H9 (cell line): ENCODE measurements around the gene KBTBD8. TPM values are rescaled to one million over a fixed set of nuclear protein-coding genes. Genes with fewer than 3 reads are reported as not detected.

Experiments used
- DNase-seq: peaks from one replicate; pipeline ENCODE4 v3.0.0-alpha.2; 2017
- H2AFZ ChIP-seq: one replicate; pipeline ENCODE4 v1.6.1; 2013; ENCODE audit warnings: mild to moderate bottlenecking, low read length, control low read depth, moderate library complexity
- H2AK5ac ChIP-seq: 2 replicates; pipeline ENCODE4 v1.6.1; 2013; ENCODE audit warnings: low read length, control low read depth, mixed read lengths; ENCODE audit not compliant: insufficient read length
- H2BK120ac ChIP-seq: one replicate; pipeline ENCODE4 v1.6.1; 2013; ENCODE audit warnings: low read depth, mild to moderate bottlenecking, low read length, control low read depth, inconsistent platforms; ENCODE audit not compliant: poor library complexity, severe bottlenecking
- H2BK12ac ChIP-seq: 2 replicates; pipeline ENCODE4 v1.6.1; 2013; ENCODE audit warnings: low read length, control low read depth, mixed read lengths, low read depth; ENCODE audit not compliant: insufficient read length
- H2BK15ac ChIP-seq: 2 replicates; pipeline ENCODE4 v1.6.1; 2013; ENCODE audit warnings: low read depth, low read length, control low read depth
- H2BK20ac ChIP-seq: one replicate; pipeline ENCODE4 v1.6.1; 2013; ENCODE audit warnings: low read depth, mild to moderate bottlenecking, low read length, control low read depth, inconsistent platforms; ENCODE audit not compliant: poor library complexity, severe bottlenecking
- H2BK5ac ChIP-seq: 2 replicates; pipeline ENCODE4 v1.6.1; 2013; ENCODE audit warnings: low read length, control low read depth, mixed read lengths; ENCODE audit not compliant: insufficient read length
- H3K14ac ChIP-seq: 2 replicates; pipeline ENCODE4 v1.6.1; 2013; ENCODE audit warnings: low read length, control low read depth; ENCODE audit not compliant: insufficient read depth
- H3K18ac ChIP-seq: 2 replicates; pipeline ENCODE4 v1.6.1; 2013; ENCODE audit warnings: low read depth, mild to moderate bottlenecking, mixed read lengths, low read length, control low read depth; ENCODE audit not compliant: insufficient read length
- H3K23ac ChIP-seq: 2 replicates; pipeline ENCODE4 v1.6.1; 2013; ENCODE audit warnings: low read length, control low read depth, mixed read lengths, low read depth; ENCODE audit not compliant: insufficient read length
- H3K23me2 ChIP-seq: 2 replicates; pipeline ENCODE4 v1.6.1; 2013; ENCODE audit warnings: low read depth, mild to moderate bottlenecking, mixed read lengths, low read length, control low read depth; ENCODE audit not compliant: insufficient read length, poor library complexity, severe bottlenecking
- H3K27ac ChIP-seq: 2 replicates; pipeline ENCODE4 v1.5.1; 2013; ENCODE audit warnings: low read length, control low read depth, mixed read lengths, low read depth; ENCODE audit not compliant: insufficient read length
- H3K27me3 ChIP-seq: 2 replicates; pipeline ENCODE4 v1.6.1; 2013; ENCODE audit warnings: low read length, control low read depth, inconsistent platforms; ENCODE audit not compliant: insufficient read depth
- H3K4ac ChIP-seq: 2 replicates; pipeline ENCODE4 v1.6.1; 2013; ENCODE audit warnings: low read depth, mild to moderate bottlenecking, control low read depth, inconsistent platforms, low read length, moderate library complexity
- H3K4me1 ChIP-seq: 2 replicates; pipeline ENCODE4 v1.6.1; 2013; ENCODE audit warnings: low read length, control low read depth, inconsistent platforms; ENCODE audit not compliant: insufficient read depth
- H3K4me2 ChIP-seq: 2 replicates; pipeline ENCODE4 v1.6.1; 2013; ENCODE audit warnings: low read length, control low read depth, mixed read lengths; ENCODE audit not compliant: insufficient read length, insufficient read depth
- H3K56ac ChIP-seq: 2 replicates; pipeline ENCODE4 v1.6.1; 2013; ENCODE audit warnings: low read depth, mild to moderate bottlenecking, mixed read lengths, low read length, control low read depth; ENCODE audit not compliant: insufficient read length
- H3K79me1 ChIP-seq: 2 replicates; pipeline ENCODE4 v1.6.1; 2013; ENCODE audit warnings: low read depth, mild to moderate bottlenecking, moderate library complexity, low read length, control low read depth, inconsistent platforms; ENCODE audit not compliant: insufficient read depth, poor library complexity, severe bottlenecking
- H3K79me2 ChIP-seq: 2 replicates; pipeline ENCODE4 v1.6.1; 2013; ENCODE audit warnings: low read length, control low read depth, inconsistent platforms; ENCODE audit not compliant: insufficient read depth
- H3K9ac ChIP-seq: 2 replicates; pipeline ENCODE4 v1.6.1; 2013; ENCODE audit warnings: low read length, control low read depth, mixed read lengths; ENCODE audit not compliant: insufficient read length; ENCODE audit errors: extremely low read depth
- H3K9me3 ChIP-seq: one replicate; pipeline ENCODE4 v1.6.1; 2013; ENCODE audit warnings: low read depth, low read length, inconsistent platforms; ENCODE audit not compliant: control insufficient read depth
- H3T11ph ChIP-seq: one replicate; pipeline ENCODE4 v1.6.1; 2013; ENCODE audit warnings: mild to moderate bottlenecking, low read length, control low read depth, inconsistent platforms
- H4K20me1 ChIP-seq: one replicate; pipeline ENCODE4 v1.6.1; 2013; ENCODE audit not compliant: control insufficient read depth, insufficient read length, insufficient read depth
- H4K5ac ChIP-seq: 2 replicates; pipeline ENCODE4 v1.6.1; 2013; ENCODE audit warnings: low read depth, mild to moderate bottlenecking, mixed read lengths, low read length, control low read depth; ENCODE audit not compliant: insufficient read length
- H4K8ac ChIP-seq: replicated peaks from 2 replicates; pipeline ENCODE4 v1.6.1; 2013; ENCODE audit warnings: low read length, control low read depth, mixed read lengths, low read depth; ENCODE audit not compliant: insufficient read length
- H4K91ac ChIP-seq: 2 replicates; pipeline ENCODE4 v1.6.1; 2013; ENCODE audit warnings: low read depth, mild to moderate bottlenecking, moderate library complexity, mixed read lengths, low read length, control low read depth; ENCODE audit not compliant: insufficient read length
- H3K27ac Mint-ChIP-seq, 3 experiments: 2 replicates in 2 of 3; 3 replicates in 1 of 3; pipeline ENCODE4 v1.8.0; 2020 to 2021; ENCODE audit warnings: mixed read lengths in 3 of 3, mild to moderate bottlenecking in 1 of 3, moderate library complexity in 1 of 3
- H3K27me3 Mint-ChIP-seq: 2 replicates; pipeline ENCODE4 v1.8.0; 2021; ENCODE audit warnings: low read depth, mild to moderate bottlenecking, moderate library complexity, mixed read lengths
- H3K36me3 Mint-ChIP-seq, 3 experiments: 2 replicates in 2 of 3; 3 replicates in 1 of 3; pipeline ENCODE4 v1.8.0; 2020 to 2021; ENCODE audit warnings: low read depth in 3 of 3, mixed read lengths in 3 of 3; ENCODE audit not compliant: insufficient read depth in 1 of 3
- H3K4me1 Mint-ChIP-seq, 2 experiments: 2 replicates each; pipeline ENCODE4 v1.8.0; 2020; ENCODE audit warnings: mixed read lengths in 2 of 2
- H3K4me3 Mint-ChIP-seq, 2 experiments: 2 replicates in 1 of 2; 3 replicates in 1 of 2; pipeline ENCODE4 v1.8.0; 2020 to 2021; ENCODE audit warnings: mild to moderate bottlenecking in 2 of 2, mixed read lengths in 2 of 2, moderate library complexity in 1 of 2
- H3K9me3 Mint-ChIP-seq, 2 experiments: 2 replicates in 1 of 2; 3 replicates in 1 of 2; pipeline ENCODE4 v1.8.0; 2020; ENCODE audit warnings: mild to moderate bottlenecking in 2 of 2, mixed read lengths in 2 of 2, moderate library complexity in 1 of 2
- WGBS: extraction: QIAGEN DNeasy Blood & Tissue Kit; methylation state at CpG from one replicate; pipeline ENCODE4 v1.1.7; 2013; ENCODE audit warnings: missing lambda C conversion rate, low lambda C conversion rate, mixed read lengths; ENCODE audit not compliant: insufficient read length; ENCODE audit errors: extremely low coverage; 5-methylcytosine and 5-hydroxymethylcytosine counted together
- total RNA-seq: library from RNA; stranded (reverse); gene quantifications from 2 replicates; pipeline ENCODE4 v1.2.1, GENCODE V29; 2021
- TF ChIP-seq, protein P1 (sequence below): fragments of 200-600 bp; sonication (generic); conservative IDR thresholded peaks from 3 replicates; pipeline ENCODE4 v1.8.0; 2021; ENCODE audit warnings: antibody characterized with exemption, mild to moderate bottlenecking

KBTBD8 gene
- total RNA-seq, 1 experiment from 2014 or later, result 16.7 TPM

DNA sequence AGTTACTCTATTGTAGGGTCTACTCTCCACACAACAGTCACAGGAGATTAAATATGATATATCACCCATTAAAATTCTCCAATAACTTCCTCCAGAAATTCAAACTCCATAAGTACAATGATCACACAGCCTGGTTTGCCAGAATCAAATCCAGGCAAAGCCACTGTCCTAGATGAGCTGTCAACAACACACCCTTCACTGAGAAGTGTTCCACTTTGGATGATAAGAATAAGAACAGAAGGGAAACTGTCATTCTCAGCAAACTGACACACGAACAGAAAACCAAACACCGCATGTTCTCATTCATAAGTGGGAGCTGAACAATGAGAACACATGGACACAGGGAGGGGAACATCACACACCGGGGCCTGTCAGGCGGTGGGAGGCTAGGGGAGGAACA is 41.4 kb upstream of the KBTBD8 start:
- H3K27me3 Mint-ChIP-seq, result no peaks in the 10 kb centered on the region
- Histone ChIP-seq H3K23me2 (no peaks in the 10 kb centered on the region), H3T11ph (no peak overlapping the region), H2BK120ac (no peak overlapping the region), H3K18ac (no peak overlapping the region), H3K23ac (no peak overlapping the region), H3K79me1 (no peaks in the 10 kb centered on the region), H4K20me1 (no peaks in the 10 kb centered on the region), H4K91ac (no peak overlapping the region), H4K5ac (no peak overlapping the region), H3K27ac (no peak overlapping the region), H3K4me1 (no peaks in the 10 kb centered on the region), H3K9ac (no peak overlapping the region), H2AFZ (no peak overlapping the region), H2BK15ac (no peak overlapping the region), H2BK20ac (no peak overlapping the region), H3K27me3 (no peaks in the 10 kb centered on the region), H3K4me2 (no peak overlapping the region), H3K14ac (no peak overlapping the region), H2BK5ac (no peak overlapping the region), H2BK12ac (no peak overlapping the region), H3K79me2 (no peaks in the 10 kb centered on the region), H3K9me3 (no peaks in the 10 kb centered on the region), H3K4ac (no peak overlapping the region), H3K56ac (no peak overlapping the region), H2AK5ac (no peak overlapping the region), H4K8ac (no peak overlapping the region)
- no peak for DNase-seq
- H3K9me3 Mint-ChIP-seq, result no peaks in the 10 kb centered on the region
- H3K4me1 Mint-ChIP-seq, result peaks cover 0 to 3% of the 10 kb centered on the region in 2 experiments; a peak in 3 of 4 replicates
- no CpG with 5 or more reads among the region's 4 CpGs for WGBS
- H3K36me3 Mint-ChIP-seq, result no peaks in the 10 kb centered on the region
- no peak overlapping the region for H3K27ac Mint-ChIP-seq
- no peak overlapping the region for H3K4me3 Mint-ChIP-seq
- TF ChIP-seq, protein P1, sequence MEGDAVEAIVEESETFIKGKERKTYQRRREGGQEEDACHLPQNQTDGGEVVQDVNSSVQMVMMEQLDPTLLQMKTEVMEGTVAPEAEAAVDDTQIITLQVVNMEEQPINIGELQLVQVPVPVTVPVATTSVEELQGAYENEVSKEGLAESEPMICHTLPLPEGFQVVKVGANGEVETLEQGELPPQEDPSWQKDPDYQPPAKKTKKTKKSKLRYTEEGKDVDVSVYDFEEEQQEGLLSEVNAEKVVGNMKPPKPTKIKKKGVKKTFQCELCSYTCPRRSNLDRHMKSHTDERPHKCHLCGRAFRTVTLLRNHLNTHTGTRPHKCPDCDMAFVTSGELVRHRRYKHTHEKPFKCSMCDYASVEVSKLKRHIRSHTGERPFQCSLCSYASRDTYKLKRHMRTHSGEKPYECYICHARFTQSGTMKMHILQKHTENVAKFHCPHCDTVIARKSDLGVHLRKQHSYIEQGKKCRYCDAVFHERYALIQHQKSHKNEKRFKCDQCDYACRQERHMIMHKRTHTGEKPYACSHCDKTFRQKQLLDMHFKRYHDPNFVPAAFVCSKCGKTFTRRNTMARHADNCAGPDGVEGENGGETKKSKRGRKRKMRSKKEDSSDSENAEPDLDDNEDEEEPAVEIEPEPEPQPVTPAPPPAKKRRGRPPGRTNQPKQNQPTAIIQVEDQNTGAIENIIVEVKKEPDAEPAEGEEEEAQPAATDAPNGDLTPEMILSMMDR, result no peak
